Stimulated activated CD8-positive, alpha-beta memory T cell treated with anti-CD3 and anti-CD28 coated beads, Interleukin-15, amount 100 ng/mL, for 1 hour (primary cell): Measurements from ENCODE around the gene LHX3.

Experiments used
- DNase-seq: peaks from one replicate; pipeline ENCODE4 v3.0.0-alpha.2; 2020; ENCODE audit warnings: low read depth

Gene LHX3

GRCh38 chr9:136204838-136205706, at the start of gene LHX3:
LHX3 (minus strand) TSS chr9:136205128; CDS start chr9:136205012, 116 bp downstream.
- no peak for DNase-seq

- DNase-seq: no peak
Measured at GRCh38 chr9:136253246-136254130, 48.6 kb upstream of the LHX3 start.

GRCh38 chr9:136252846-136253245, 47.9 kb upstream of the LHX3 start:
- DNase-seq: no peak

- no peak for DNase-seq
Measured at GRCh38 chr9:136252281-136252680, 47.4 kb upstream of the LHX3 start.

GRCh38 chr9:136251264-136252115, 46.6 kb upstream of the LHX3 start:
- DNase-seq: no peak

- DNase-seq: no peak
Measured at GRCh38 chr9:136250676-136251075, 45.7 kb upstream of the LHX3 start.

- DNase-seq: no peak
Measured at GRCh38 chr9:136249877-136250559, 45.1 kb upstream of the LHX3 start.

- DNase-seq: no peak
Measured at GRCh38 chr9:136248951-136249876, 44.3 kb upstream of the LHX3 start.

- no peak for DNase-seq
Measured at GRCh38 chr9:136247947-136248637, 43.2 kb upstream of the LHX3 start.

GRCh38 chr9:136247551-136247916, 42.6 kb upstream of the LHX3 start:
- DNase-seq: no peak

- no peak for DNase-seq
Measured at GRCh38 chr9:136246849-136247550, 42.1 kb upstream of the LHX3 start.

- DNase-seq: peak; percentile 74
Measured at GRCh38 chr9:136245219-136246150, 40.6 kb upstream of the LHX3 start, which contains the start of gene QSOX2. QSOX2 (minus strand) TSS chr9:136245812; CDS start chr9:136245803, 9 bp downstream.

- no peak for DNase-seq
Measured at GRCh38 chr9:136244969-136245218, 40.0 kb upstream of the LHX3 start.

- DNase-seq: no peak
Measured at GRCh38 chr9:136244122-136244968, 39.4 kb upstream of the LHX3 start.

GRCh38 chr9:136243631-136244030, 38.7 kb upstream of the LHX3 start:
- no peak for DNase-seq

GRCh38 chr9:136242918-136243525, 38.1 kb upstream of the LHX3 start:
- DNase-seq: no peak

GRCh38 chr9:136242248-136242647, 37.3 kb upstream of the LHX3 start:
- no peak for DNase-seq
